A549 (cell line): ENCODE data around the gene CHRNA4.

Experiments used
- POLR2AphosphoS2 ChIP-seq: conservative IDR thresholded peaks from 2 replicates; pipeline ENCODE4 v1.6.1; 2012; ENCODE audit warnings: low read length, improper control_type of control experiment, inconsistent platforms
- REST ChIP-seq: fragments of 200-600 bp; sonication (generic); IDR thresholded peaks from 2 replicates; pipeline ENCODE4 v1.6.1; 2016; ENCODE audit warnings: antibody characterized with exemption, mild to moderate bottlenecking, moderate library complexity

DNA sequence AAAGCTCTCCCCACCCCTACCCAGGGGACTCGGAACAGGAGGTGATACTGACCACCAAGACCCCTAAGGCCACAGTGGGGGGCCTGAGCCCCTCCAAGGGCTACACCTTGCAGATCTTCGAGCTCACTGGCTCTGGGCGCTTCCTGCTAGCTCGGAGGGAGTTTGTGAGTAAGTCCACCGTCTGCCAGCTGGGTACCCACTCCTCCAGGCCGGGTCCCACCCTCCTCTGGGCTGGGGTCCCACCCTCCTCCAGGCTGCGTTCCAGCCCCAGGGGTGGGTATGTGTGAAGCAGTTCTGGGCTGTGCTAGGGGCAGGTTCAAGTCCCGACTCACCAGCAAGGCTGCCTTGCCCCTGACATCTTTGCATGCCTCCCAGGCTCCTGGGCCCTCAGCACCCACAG lies 55.8 kb downstream of the CHRNA4 start:
- TF ChIP-seq REST (no peak), POLR2AphosphoS2 (no peak)
